CD14-positive monocyte (primary cell): ENCODE data around the gene RRN3. TPM values are rescaled to one million over a fixed set of nuclear protein-coding genes. Genes with fewer than 3 reads are reported as not detected.
A peak's percentile ranks its signal among the peaks of the same experiment; 100 is the strongest.
"Not testable (repeated sequence)": the region's sequence is repeated elsewhere in the genome, so short reads cannot be mapped to it uniquely, and the experiment has no call there.

Experiments used
- DNase-seq, 3 donors: peaks; one replicate each; pipeline ENCODE4 v3.0.0-alpha.2; 2011 to 2022
- H2AFZ ChIP-seq: 2 replicates; pipeline ENCODE4 v1.6.0; 2012; ENCODE audit warnings: mild to moderate bottlenecking, low read depth, low read length, inconsistent platforms; ENCODE audit not compliant: insufficient read depth, poor library complexity, severe bottlenecking
- H3K27ac ChIP-seq, 2 donors: 1 replicate in 1 of 2; 2 replicates in 1 of 2; pipeline ENCODE4 v1.5.1; 2012 to 2013; ENCODE audit warnings: low read length in 2 of 2, control low read depth in 1 of 2, inconsistent platforms in 1 of 2, low read depth in 1 of 2, mild to moderate bottlenecking in 1 of 2
- H3K27me3 ChIP-seq, 2 donors: one replicate each; pipeline versions ENCODE4 v1.6.0 to v1.6.1; 2011 to 2013; ENCODE audit warnings: low read length in 2 of 2; ENCODE audit not compliant: control insufficient read depth in 2 of 2, insufficient read depth in 2 of 2
- H3K36me3 ChIP-seq, 2 donors: replicated peaks in 1 of 2; 1 replicate in 1 of 2; 2 replicates in 1 of 2; pipeline versions ENCODE4 v1.5.1 to v1.6.1; 2012 to 2013; ENCODE audit warnings: low read length in 2 of 2, control low read depth in 1 of 2, inconsistent platforms in 1 of 2, mild to moderate bottlenecking in 1 of 2; ENCODE audit not compliant: insufficient read depth in 2 of 2, control insufficient read depth in 1 of 2
- H3K4me1 ChIP-seq, 2 donors: 1 replicate in 1 of 2; 2 replicates in 1 of 2; pipeline versions ENCODE4 v1.5.1 to v1.6.1; 2012 to 2013; ENCODE audit warnings: low read length in 2 of 2, control low read depth in 1 of 2, inconsistent platforms in 1 of 2, mild to moderate bottlenecking in 1 of 2, moderate library complexity in 1 of 2; ENCODE audit not compliant: insufficient read depth in 2 of 2, control insufficient read depth in 1 of 2
- H3K4me2 ChIP-seq: replicated peaks from 2 replicates; pipeline ENCODE3; 2012; ENCODE audit warnings: low read length, moderate library complexity, mild to moderate bottlenecking; ENCODE audit not compliant: poor library complexity, severe bottlenecking; ENCODE audit errors: extremely low read depth
- H3K4me3 ChIP-seq, 3 experiments: fragments of 200-600 bp in 1 of 3; sonication (generic) in 1 of 3; replicated peaks in 1 of 3; 1 replicate in 2 of 3; 2 replicates in 1 of 3; pipeline ENCODE4 v1.5.1; 2011 to 2013; ENCODE audit warnings: low read length in 3 of 3, mild to moderate bottlenecking in 3 of 3, control low read depth in 2 of 3, low read depth in 2 of 3, inconsistent platforms in 1 of 3, moderate library complexity in 1 of 3
- H3K79me2 ChIP-seq: 2 replicates; pipeline ENCODE4 v1.6.0; 2012; ENCODE audit warnings: mild to moderate bottlenecking, control low read depth, inconsistent platforms, low read length, moderate library complexity; ENCODE audit not compliant: insufficient read depth
- H3K9ac ChIP-seq: 2 replicates; pipeline ENCODE4 v1.6.0; 2017; ENCODE audit warnings: low read length, mild to moderate bottlenecking; ENCODE audit not compliant: insufficient read depth, poor library complexity, severe bottlenecking
- H3K9me3 ChIP-seq, 2 donors: replicated peaks in 1 of 2; 1 replicate in 1 of 2; 2 replicates in 1 of 2; pipeline versions ENCODE4 v1.5.1 to v1.6.1; 2012 to 2013; ENCODE audit warnings: low read length in 2 of 2, control low read depth in 1 of 2; ENCODE audit not compliant: control insufficient read depth in 1 of 2, insufficient read depth in 1 of 2
- H4K20me1 ChIP-seq: 2 replicates; pipeline ENCODE4 v1.6.0; 2012; ENCODE audit warnings: mild to moderate bottlenecking, low read length, control low read depth, moderate library complexity; ENCODE audit not compliant: insufficient read depth
- H3K27ac Mint-ChIP-seq, 7 donors: one replicate each; pipeline ENCODE4 v1.8.0; 2020; ENCODE audit warnings: mild to moderate bottlenecking in 7 of 7, mixed read lengths in 7 of 7, moderate library complexity in 6 of 7, inconsistent platforms in 2 of 7
- H3K27me3 Mint-ChIP-seq, 3 donors: one replicate each; pipeline ENCODE4 v1.8.0; 2021 to 2022; ENCODE audit warnings: low read depth in 3 of 3, mild to moderate bottlenecking in 3 of 3, mixed read lengths in 3 of 3, moderate library complexity in 3 of 3, inconsistent platforms in 1 of 3
- H3K36me3 Mint-ChIP-seq, 2 donors: one replicate each; pipeline ENCODE4 v1.8.0; 2020; ENCODE audit warnings: mixed read lengths in 2 of 2, inconsistent platforms in 1 of 2, mild to moderate bottlenecking in 1 of 2
- H3K4me1 Mint-ChIP-seq: one replicate; pipeline ENCODE4 v1.8.0; 2020; ENCODE audit warnings: mild to moderate bottlenecking, mixed read lengths
- H3K4me3 Mint-ChIP-seq, 2 donors: one replicate each; pipeline ENCODE4 v1.8.0; 2020; ENCODE audit warnings: mild to moderate bottlenecking in 2 of 2, mixed read lengths in 2 of 2, moderate library complexity in 1 of 2
- H3K9me3 Mint-ChIP-seq, 7 donors: one replicate each; pipeline ENCODE4 v1.8.0; 2020 to 2022; ENCODE audit warnings: mixed read lengths in 7 of 7, mild to moderate bottlenecking in 6 of 7, moderate library complexity in 6 of 7, inconsistent platforms in 2 of 7
- WGBS: methylation state at CpG from one replicate; pipeline ENCODE4 v1.1.5; 2013; ENCODE audit warnings: missing lambda C conversion rate; ENCODE audit not compliant: insufficient coverage; 5-methylcytosine and 5-hydroxymethylcytosine counted together
- intact Hi-C, 2 donors: fragments of 100-400 bp; cut with micrococcal nuclease; formaldehyde crosslinking; loops; one replicate each; pipeline versions ENCODE4 v1.15.0 to v1.15.1; 2023
- polyA plus RNA-seq, 3 donors: library from polyadenylated mRNA; depleted of rRNA in 1 of 3; unstranded in 2 of 3; stranded (reverse) in 1 of 3; fragments of 300-500 nt in 2 of 3; fragments of >200 nt in 1 of 3; fragmentation: Illumina TruSeq in 2 of 3; gene quantifications; 1 replicate in 2 of 3; 2 replicates in 1 of 3; pipeline ENCODE4 v1.2.3, GENCODE V29; 2012 to 2021
- small RNA-seq: library from RNA; depleted of rRNA; stranded (forward); fragments of <200 nt; gene quantifications from one replicate; pipeline ENCODE3, GENCODE V24; 2012; ENCODE audit warnings: low read depth; ENCODE audit not compliant: insufficient read length

The RRN3 gene
- polyA plus RNA-seq, 3 donors = 4.3 to 9.2 (median 9.1) TPM

DNA sequence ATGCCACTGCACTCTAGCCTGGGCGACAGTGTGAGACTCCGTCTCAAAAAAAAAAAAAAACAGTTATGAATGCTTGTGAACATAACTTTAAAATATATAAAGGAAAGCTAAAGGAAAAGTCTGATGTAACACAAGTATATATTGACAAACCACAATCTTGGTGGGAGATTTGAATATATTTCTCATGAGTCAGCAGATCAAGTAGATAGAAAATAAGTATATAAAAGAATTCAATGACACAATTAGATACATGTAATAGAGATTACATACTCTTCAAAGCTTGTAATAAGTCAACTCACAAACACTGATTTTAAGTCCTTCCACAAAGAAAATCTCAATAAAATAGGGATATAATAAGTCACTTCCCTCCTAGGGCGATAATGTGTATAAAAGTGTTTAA is 78.4 kb downstream of the RRN3 start:
- H3K4me1 ChIP-seq, H3K79me2 ChIP-seq, H3K27me3 Mint-ChIP-seq, intact Hi-C loops, H3K9me3 ChIP-seq, H3K4me3 Mint-ChIP-seq, H3K27ac ChIP-seq, H3K4me3 ChIP-seq, H2AFZ ChIP-seq, H3K27me3 ChIP-seq, H3K9ac ChIP-seq, H4K20me1 ChIP-seq, DNase-seq, H3K4me2 ChIP-seq, H3K9me3 Mint-ChIP-seq: not testable (repeated sequence)
- no CpG with 5 or more reads among the region's 3 CpGs for WGBS
- peak overlapping the region in 2 of 7 donors; percentile 40 to 50 for H3K27ac Mint-ChIP-seq
- H3K4me1 Mint-ChIP-seq = peaks cover 14% of the 10 kb centered on the region
- H3K36me3 ChIP-seq = peaks cover 51 to 75% of the 10 kb centered on the region in 2 donors
- peaks cover 64 to 94% of the 10 kb centered on the region in 2 donors for H3K36me3 Mint-ChIP-seq

DNA sequence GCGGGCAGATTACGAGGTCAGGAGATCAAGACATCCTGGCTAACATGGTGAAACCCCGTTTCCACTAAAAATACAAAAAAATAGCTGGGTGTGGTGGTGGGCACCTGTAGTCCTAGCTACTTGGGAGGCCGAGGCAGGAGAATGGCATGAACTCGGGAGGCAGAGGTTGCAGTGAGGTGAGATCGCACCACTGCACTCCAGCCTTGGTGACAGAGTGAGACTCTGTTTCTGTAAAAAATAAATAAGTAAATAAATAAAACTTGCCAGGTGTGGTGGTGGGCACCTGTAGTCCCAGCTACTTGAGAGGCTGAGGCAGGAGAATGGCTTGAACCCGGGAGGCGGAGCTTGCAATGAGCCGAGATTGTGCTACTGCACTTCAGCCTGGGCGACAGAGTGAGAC is 81.1 kb downstream of the RRN3 start:
- H3K4me2 ChIP-seq, H3K4me3 Mint-ChIP-seq, H3K27me3 ChIP-seq, H3K4me3 ChIP-seq, intact Hi-C loops, H3K4me1 ChIP-seq, H4K20me1 ChIP-seq, DNase-seq, H3K79me2 ChIP-seq, H3K27me3 Mint-ChIP-seq, H3K9me3 ChIP-seq, H3K9me3 Mint-ChIP-seq, H2AFZ ChIP-seq, H3K27ac ChIP-seq, H3K9ac ChIP-seq: not testable (repeated sequence)
- WGBS = 92% methylated on average over 7 of the region's 10 CpGs
- Mint-ChIP-seq H3K36me3 (peaks cover 71 to 94% of the 10 kb centered on the region in 2 donors), H3K27ac (peak overlapping the region in 3 of 7 donors; percentile 23 to 41 (median 30)), H3K4me1 (peaks cover 14% of the 10 kb centered on the region)
- peaks cover 54 to 74% of the 10 kb centered on the region in 2 donors for H3K36me3 ChIP-seq

Small RNA genes within 50 kb of the gene (small RNA-seq; reads per million reads assigned to genes)
- gene MIR1972-1 = not detected

Other genes with a start within 250 kb of the RRN3 start
- gene NPIPA1, start 156.8 kb downstream of the RRN3 start, polyA plus RNA-seq = 10 to 100 TPM in 1 of 3 donors, not detected in 2; 63.7 TPM
- 10 to 100 TPM; 22.3 to 50.1 (median 36.0) TPM for gene PDXDC1, start 119.2 kb downstream of the RRN3 start, polyA plus RNA-seq
- gene NTAN1, start 38.2 kb downstream of the RRN3 start, polyA plus RNA-seq = 10 to 100 TPM; 31.5 to 40.4 (median 37.3) TPM